SH-SY5Y (cell line): ENCODE measurements around the gene EIF4G2.

Experiments
- GATA2 ChIP-seq: IDR thresholded peaks from 2 replicates; pipeline ENCODE4 v1.6.1; 2011; ENCODE audit warnings: mild to moderate bottlenecking, low read depth, low read length
- GATA3 ChIP-seq: IDR thresholded peaks from 2 replicates; pipeline ENCODE4 v1.6.1; 2011; ENCODE audit warnings: low read depth, mild to moderate bottlenecking, low read length, moderate library complexity

- TF ChIP-seq GATA2: no peak; the same call in 1 of the 2 replicates
- TF ChIP-seq GATA3: no peak
Observed at GRCh38 chr11:10758957-10759356, 49.8 kb downstream of the EIF4G2 start.
